GM23338 (cell line): Measurements from ENCODE around the gene SP6. TPM values are rescaled to one million over a fixed set of nuclear protein-coding genes. Genes with fewer than 3 reads are reported as not detected.

ENCODE experiments used
- ATAC-seq: fragments of 200-7000 bp; cut with Tn5 transposase; 3 replicates; pipeline ENCODE4 v1.9.1; 2020
- DNase-seq: peaks from one replicate; pipeline ENCODE4 v3.0.0-alpha.2; 2015; ENCODE audit warnings: low spot score
- H2AFZ ChIP-seq: fragments of 200-600 bp; sonication (generic); 2 replicates; pipeline ENCODE4 v1.8.0; 2016; ENCODE audit warnings: antibody characterized with exemption, mild to moderate bottlenecking, moderate library complexity
- H3F3A ChIP-seq: fragments of 200-600 bp; sonication (generic); replicated peaks from 2 replicates; pipeline ENCODE4 v1.8.0; 2017; ENCODE audit warnings: antibody characterized with exemption, mixed run types, low read depth
- H3K27ac ChIP-seq: fragments of 200-600 bp; sonication (generic); 2 replicates; pipeline ENCODE4 v1.6.1; 2016; ENCODE audit warnings: low read depth
- H3K27me3 ChIP-seq: fragments of 200-600 bp; sonication (generic); 2 replicates; pipeline ENCODE4 v1.8.0; 2016; ENCODE audit warnings: mild to moderate bottlenecking, mixed run types, moderate library complexity; ENCODE audit not compliant: insufficient read depth
- H3K36me3 ChIP-seq: fragments of 200-600 bp; sonication (generic); 2 replicates; pipeline ENCODE4 v1.8.0; 2016; ENCODE audit warnings: mild to moderate bottlenecking; ENCODE audit not compliant: insufficient read depth
- H3K4me1 ChIP-seq: fragments of 200-600 bp; sonication (generic); 2 replicates; pipeline ENCODE4 v1.8.0; 2016; ENCODE audit warnings: mild to moderate bottlenecking, moderate library complexity; ENCODE audit not compliant: insufficient read depth
- H3K4me2 ChIP-seq: fragments of 200-600 bp; sonication (generic); 2 replicates; pipeline ENCODE4 v1.7.1; 2017; ENCODE audit warnings: mixed run types
- H3K4me3 ChIP-seq: fragments of 200-600 bp; sonication (generic); 2 replicates; pipeline ENCODE4 v1.6.1; 2016; ENCODE audit warnings: mixed run types
- H3K79me2 ChIP-seq: fragments of 200-600 bp; sonication (generic); replicated peaks from 2 replicates; pipeline ENCODE4 v1.8.0; 2017; ENCODE audit warnings: mild to moderate bottlenecking; ENCODE audit not compliant: insufficient read depth
- H3K9me2 ChIP-seq: fragments of 200-600 bp; sonication (generic); 2 replicates; pipeline ENCODE4 v1.8.0; 2017; ENCODE audit not compliant: insufficient read depth
- H4K20me1 ChIP-seq: fragments of 200-600 bp; sonication (generic); replicated peaks from 2 replicates; pipeline ENCODE4 v1.8.0; 2017; ENCODE audit warnings: mild to moderate bottlenecking; ENCODE audit not compliant: insufficient read depth
- H3K27ac Mint-ChIP-seq: 2 replicates; pipeline ENCODE4 v1.8.0; 2020; ENCODE audit warnings: inconsistent platforms, mild to moderate bottlenecking, moderate library complexity, mixed read lengths
- H3K27me3 Mint-ChIP-seq: 3 replicates; pipeline ENCODE4 v1.8.0; 2022; ENCODE audit warnings: low read depth, mild to moderate bottlenecking, moderate library complexity, mixed read lengths, inconsistent platforms; ENCODE audit not compliant: insufficient read depth, poor library complexity
- H3K36me3 Mint-ChIP-seq: 3 replicates; pipeline ENCODE4 v1.8.0; 2021; ENCODE audit warnings: low read depth, mild to moderate bottlenecking, inconsistent platforms, moderate library complexity, mixed read lengths
- H3K4me1 Mint-ChIP-seq: 3 replicates; pipeline ENCODE4 v1.8.0; 2020; ENCODE audit warnings: mild to moderate bottlenecking, inconsistent platforms, mixed read lengths
- H3K4me3 Mint-ChIP-seq: 3 replicates; pipeline ENCODE4 v1.8.0; 2021; ENCODE audit warnings: moderate library complexity, mild to moderate bottlenecking, inconsistent platforms, mixed read lengths
- H3K9me3 Mint-ChIP-seq: 3 replicates; pipeline ENCODE4 v1.8.0; 2020; ENCODE audit warnings: moderate library complexity, mild to moderate bottlenecking, inconsistent platforms, mixed read lengths
- JUNB ChIP-seq: IDR thresholded peaks from one replicate; pipeline ENCODE4 v1.6.1; 2016; ENCODE audit warnings: antibody characterized with exemption; ENCODE audit not compliant: unreplicated experiment
- POLR2AphosphoS5 ChIP-seq: IDR thresholded peaks from 2 replicates; pipeline ENCODE4 v1.6.1; 2016; ENCODE audit warnings: antibody characterized with exemption, low read depth
- ZNF114 ChIP-seq: fragments of 250-450 bp; sonication (Bioruptor Pico); IDR thresholded peaks from 2 replicates; pipeline ENCODE4 v1.5.0; 2020; ENCODE audit warnings: mild to moderate bottlenecking, moderate library complexity
- ZNF331 ChIP-seq: fragments of 250-450 bp; sonication (Bioruptor Pico); IDR thresholded peaks from 2 replicates; pipeline ENCODE4 v1.5.0; 2020; ENCODE audit warnings: low read depth, mild to moderate bottlenecking, moderate library complexity
- polyA plus RNA-seq: library from polyadenylated mRNA; unstranded; fragments of >200 nt; fragmentation: Nextera tagmentation; extraction: Ambion mirVana; gene quantifications from 2 replicates; pipeline ENCODE4 v1.2.1, GENCODE V29; 2016
- total RNA-seq: library from RNA; depleted of rRNA; stranded (reverse); fragments of >200 nt; shearing (Covaris generic); gene quantifications from 2 replicates; pipeline ENCODE4 v1.2.3, GENCODE V29; 2014
- TF ChIP-seq, protein P1 (sequence below), 2 experiments: fragments of 200-600 bp in 1 of 2; sonication (generic) in 1 of 2; conservative IDR thresholded peaks; 2 replicates each; pipeline versions ENCODE4 v1.5.1 to v1.6.1; 2016 to 2017; ENCODE audit warnings: antibody characterized with exemption in 2 of 2, low read depth in 2 of 2, mild to moderate bottlenecking in 2 of 2, moderate library complexity in 1 of 2
- TF ChIP-seq, protein P2 (sequence below): IDR thresholded peaks from 2 replicates; pipeline ENCODE4 v1.6.1; 2016; ENCODE audit warnings: antibody characterized with exemption

The SP6 gene
- total and polyA plus RNA-seq, 2 experiments from 2014 or later = 0.13 to 1.0 TPM

DNA sequence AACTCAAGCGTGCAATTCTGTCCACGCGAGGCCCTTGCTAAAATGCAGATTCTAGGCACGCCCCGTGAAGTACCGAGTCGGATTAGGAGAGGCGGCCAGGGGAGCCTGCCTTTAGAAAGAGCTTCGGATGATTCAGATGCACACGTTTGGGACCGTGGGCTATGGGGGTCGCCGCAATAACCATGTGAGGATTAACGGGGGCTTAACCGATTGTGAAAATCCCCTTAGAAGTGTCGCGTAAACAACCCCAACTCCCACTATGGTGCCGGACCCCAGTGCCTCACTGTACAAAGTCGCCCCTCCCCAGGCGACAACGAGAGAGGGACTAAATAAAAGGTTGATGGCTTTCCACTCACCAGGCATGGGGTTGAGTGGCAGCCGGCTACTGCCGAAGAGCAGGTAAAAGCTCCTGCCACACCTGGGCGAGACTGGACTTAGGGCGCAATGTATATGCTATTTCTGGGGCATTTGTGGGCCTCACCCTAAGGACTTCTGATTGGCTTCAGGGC, 44.4 kb upstream of the SP6 start:
- no peaks in the 10 kb centered on the region for H3K27me3 ChIP-seq
- no peaks in the 10 kb centered on the region for H3K9me2 ChIP-seq
- DNase-seq (no peak), ATAC-seq (no peak)
- peaks cover 20% of the 10 kb centered on the region for H3K4me1 ChIP-seq
- no peaks in the 10 kb centered on the region for H3K36me3 ChIP-seq
- no peaks in the 10 kb centered on the region; the same call in 2 of the 3 replicates for H3K36me3 Mint-ChIP-seq
- H3K27ac Mint-ChIP-seq = peak overlapping the region; percentile 96
- no peaks in the 10 kb centered on the region; the same call in 2 of the 3 replicates for H3K9me3 Mint-ChIP-seq
- peak overlapping the region; percentile 89 for H3K4me2 ChIP-seq
- H3F3A ChIP-seq = no peaks in the 10 kb centered on the region
- H4K20me1 ChIP-seq = no peaks in the 10 kb centered on the region
- peaks cover 30% of the 10 kb centered on the region for H3K4me1 Mint-ChIP-seq
- TF ChIP-seq JUNB (no peak), POLR2AphosphoS5 (peak; percentile 95)
- peaks cover 11% of the 10 kb centered on the region for H3K27me3 Mint-ChIP-seq
- 0 out of 2 replicates have a peak overlapping the region, but pooled peaks have one; percentile 22 for H3K27ac ChIP-seq
- peak overlapping the region; percentile 68 for H2AFZ ChIP-seq
- H3K4me3 ChIP-seq = peak overlapping the region; percentile 61
- H3K79me2 ChIP-seq = peaks cover 22% of the 10 kb centered on the region
- peak overlapping the region; percentile 96 for H3K4me3 Mint-ChIP-seq

DNA sequence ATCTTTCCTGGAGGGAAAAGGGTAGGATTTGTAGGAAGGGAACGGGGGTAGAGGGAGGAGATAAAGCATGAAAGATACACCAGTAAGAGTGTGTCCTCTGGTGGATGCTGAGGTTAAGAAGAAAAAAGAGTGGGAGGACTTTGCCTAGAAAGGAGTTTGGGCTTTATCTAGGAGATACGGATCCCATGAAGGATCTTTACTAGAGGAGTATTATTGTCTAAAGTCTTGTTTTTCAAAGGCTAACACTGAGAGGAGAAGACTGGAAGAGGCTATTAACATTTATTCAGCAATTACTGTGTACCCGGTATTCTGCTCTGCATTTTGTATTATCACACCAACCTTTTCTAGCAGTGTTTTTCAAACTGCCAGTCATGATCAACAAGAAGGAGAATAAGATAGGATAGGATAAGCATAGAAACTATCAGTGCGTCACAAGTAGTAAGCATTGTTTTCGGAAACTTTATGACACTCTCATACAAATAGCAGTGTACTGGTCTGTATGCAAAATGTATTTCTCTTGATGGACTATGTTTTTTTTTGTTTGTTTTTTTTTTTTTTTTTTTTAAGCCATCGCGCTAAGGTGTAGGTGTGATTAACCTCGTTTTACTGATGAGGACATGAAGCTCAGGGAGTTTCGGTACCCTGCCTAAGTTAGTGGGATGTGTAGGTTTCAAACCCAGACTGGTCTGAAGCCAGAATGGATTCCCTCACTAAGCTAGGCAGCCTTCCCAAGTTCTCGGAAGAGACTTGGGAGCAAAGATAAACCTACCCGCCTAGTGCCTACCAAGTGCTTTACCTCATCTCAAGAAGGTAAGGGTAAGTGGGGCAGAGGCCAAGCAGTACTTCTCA, 43.8 kb upstream of the SP6 start:
- Histone ChIP-seq H3K27me3 (no peaks in the 10 kb centered on the region), H2AFZ (peak overlapping the region; percentile 68), H3K4me1 (peaks cover 16% of the 10 kb centered on the region), H4K20me1 (no peaks in the 10 kb centered on the region), H3K27ac (0 out of 2 replicates have a peak overlapping the region, but pooled peaks have one; percentile 22), H3K4me2 (peak overlapping the region; percentile 89), H3F3A (no peaks in the 10 kb centered on the region), H3K36me3 (no peaks in the 10 kb centered on the region), H3K79me2 (peaks cover 17% of the 10 kb centered on the region), H3K9me2 (no peaks in the 10 kb centered on the region), H3K4me3 (peak overlapping the region; percentile 61)
- Mint-ChIP-seq H3K4me3 (peak overlapping the region; percentile 96), H3K27ac (peak overlapping the region; percentile 96), H3K4me1 (peaks cover 27% of the 10 kb centered on the region), H3K36me3 (no peaks in the 10 kb centered on the region; the same call in 2 of the 3 replicates), H3K27me3 (peaks cover 17% of the 10 kb centered on the region), H3K9me3 (no peaks in the 10 kb centered on the region; the same call in 2 of the 3 replicates)
- ATAC-seq (no peak), DNase-seq (peak; percentile 28)
- TF ChIP-seq ZNF114 = no peak
- TF ChIP-seq, protein P1, sequence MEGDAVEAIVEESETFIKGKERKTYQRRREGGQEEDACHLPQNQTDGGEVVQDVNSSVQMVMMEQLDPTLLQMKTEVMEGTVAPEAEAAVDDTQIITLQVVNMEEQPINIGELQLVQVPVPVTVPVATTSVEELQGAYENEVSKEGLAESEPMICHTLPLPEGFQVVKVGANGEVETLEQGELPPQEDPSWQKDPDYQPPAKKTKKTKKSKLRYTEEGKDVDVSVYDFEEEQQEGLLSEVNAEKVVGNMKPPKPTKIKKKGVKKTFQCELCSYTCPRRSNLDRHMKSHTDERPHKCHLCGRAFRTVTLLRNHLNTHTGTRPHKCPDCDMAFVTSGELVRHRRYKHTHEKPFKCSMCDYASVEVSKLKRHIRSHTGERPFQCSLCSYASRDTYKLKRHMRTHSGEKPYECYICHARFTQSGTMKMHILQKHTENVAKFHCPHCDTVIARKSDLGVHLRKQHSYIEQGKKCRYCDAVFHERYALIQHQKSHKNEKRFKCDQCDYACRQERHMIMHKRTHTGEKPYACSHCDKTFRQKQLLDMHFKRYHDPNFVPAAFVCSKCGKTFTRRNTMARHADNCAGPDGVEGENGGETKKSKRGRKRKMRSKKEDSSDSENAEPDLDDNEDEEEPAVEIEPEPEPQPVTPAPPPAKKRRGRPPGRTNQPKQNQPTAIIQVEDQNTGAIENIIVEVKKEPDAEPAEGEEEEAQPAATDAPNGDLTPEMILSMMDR (conservative IDR thresholded peaks at IDR 0.05; ENCODE audit: low read depth in 2 of 2) = peak in 1 of 2 experiments; percentile 26; a peak in 1 of 4 replicates

DNA sequence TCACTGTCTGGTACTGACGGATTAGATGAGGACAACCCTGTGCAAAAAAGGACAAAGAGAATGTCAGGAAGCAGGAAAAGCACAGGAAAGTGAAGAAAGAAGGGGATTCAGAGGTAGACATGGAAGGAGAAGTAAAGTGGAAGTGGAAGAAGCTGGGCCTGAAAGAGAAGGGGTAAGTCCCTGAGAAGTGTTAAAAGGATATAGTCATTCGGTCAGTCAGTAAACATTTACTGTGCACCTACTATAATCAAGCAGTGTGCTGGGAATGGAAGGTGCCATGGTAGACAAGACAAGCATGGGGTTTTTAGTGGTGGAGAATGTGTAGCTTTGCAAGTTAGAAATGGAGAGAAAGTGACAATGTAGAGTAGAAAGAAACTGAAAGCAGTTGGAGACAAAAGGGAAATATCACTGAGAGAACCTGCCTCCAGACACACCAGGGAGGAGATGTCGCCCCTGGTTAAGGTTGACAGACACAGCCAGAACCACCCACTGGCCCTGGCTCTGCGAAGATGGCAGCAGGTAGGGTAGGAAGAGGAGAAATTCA, 40.7 kb upstream of the SP6 start:
- DNase-seq = no peak

More for the DNA sequence above, 40.7 kb upstream of the SP6 start:
- H3K27ac ChIP-seq = no peak overlapping the region
- H3K4me3 ChIP-seq = no peak overlapping the region
- no peaks in the 10 kb centered on the region for H3F3A ChIP-seq
- H3K4me1 ChIP-seq = peaks cover 8% of the 10 kb centered on the region
- no peak overlapping the region; the same call in 2 of the 3 replicates for H3K4me3 Mint-ChIP-seq
- no peak for ATAC-seq
- peaks cover 15% of the 10 kb centered on the region for H3K27me3 Mint-ChIP-seq
- H2AFZ ChIP-seq = no peak overlapping the region
- no peaks in the 10 kb centered on the region; the same call in 2 of the 3 replicates for H3K9me3 Mint-ChIP-seq
- H3K36me3 Mint-ChIP-seq = no peaks in the 10 kb centered on the region
- H3K36me3 ChIP-seq = no peaks in the 10 kb centered on the region
- H3K4me1 Mint-ChIP-seq = peaks cover 17% of the 10 kb centered on the region
- H3K27ac Mint-ChIP-seq = no peak overlapping the region
- peaks cover under 1% of the 10 kb centered on the region; the same call in 1 of the 2 replicates for H3K79me2 ChIP-seq
- H3K27me3 ChIP-seq = no peaks in the 10 kb centered on the region
- no peaks in the 10 kb centered on the region for H3K9me2 ChIP-seq
- H3K4me2 ChIP-seq = no peak overlapping the region
- H4K20me1 ChIP-seq = no peaks in the 10 kb centered on the region
- TF ChIP-seq, protein P2, sequence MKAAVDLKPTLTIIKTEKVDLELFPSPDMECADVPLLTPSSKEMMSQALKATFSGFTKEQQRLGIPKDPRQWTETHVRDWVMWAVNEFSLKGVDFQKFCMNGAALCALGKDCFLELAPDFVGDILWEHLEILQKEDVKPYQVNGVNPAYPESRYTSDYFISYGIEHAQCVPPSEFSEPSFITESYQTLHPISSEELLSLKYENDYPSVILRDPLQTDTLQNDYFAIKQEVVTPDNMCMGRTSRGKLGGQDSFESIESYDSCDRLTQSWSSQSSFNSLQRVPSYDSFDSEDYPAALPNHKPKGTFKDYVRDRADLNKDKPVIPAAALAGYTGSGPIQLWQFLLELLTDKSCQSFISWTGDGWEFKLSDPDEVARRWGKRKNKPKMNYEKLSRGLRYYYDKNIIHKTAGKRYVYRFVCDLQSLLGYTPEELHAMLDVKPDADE = no peak
- TF ChIP-seq ZNF331 (CRISPR knock-in tag) = no peak
- no peak for TF ChIP-seq ZNF114
